ENCODE results near the gene SCYL2.

The SCYL2 gene

GRCh38 chr12:100365411-100365810, 98.4 kb downstream of the SCYL2 start:
- Histone ChIP-seq H3K4me3 (ENCODE audit: low read depth in 1 of 2, low read length in 2 of 2) (no peak overlapping the region), H3K4me1 (ENCODE audit: control insufficient read depth in 1 of 2, insufficient read depth in 2 of 2, low read length in 2 of 2) (no peaks in the 10 kb centered on the region), H3K27me3 (ENCODE audit: control insufficient read depth in 1 of 2, insufficient read depth in 2 of 2, low read length in 2 of 2) (no peaks in the 10 kb centered on the region), H3K36me3 (ENCODE audit: control insufficient read depth in 1 of 2, insufficient read depth in 2 of 2, low read length in 2 of 2) (no peaks in the 10 kb centered on the region), H3K27ac (ENCODE audit: low read depth, low read length) (no peak overlapping the region), H3K9me3 (ENCODE audit: control insufficient read depth in 1 of 2, low read length in 2 of 2) (no peaks in the 10 kb centered on the region), H3K9ac (ENCODE audit: low read depth in 1 of 2, low read length in 2 of 2) (no peak overlapping the region)

DNA sequence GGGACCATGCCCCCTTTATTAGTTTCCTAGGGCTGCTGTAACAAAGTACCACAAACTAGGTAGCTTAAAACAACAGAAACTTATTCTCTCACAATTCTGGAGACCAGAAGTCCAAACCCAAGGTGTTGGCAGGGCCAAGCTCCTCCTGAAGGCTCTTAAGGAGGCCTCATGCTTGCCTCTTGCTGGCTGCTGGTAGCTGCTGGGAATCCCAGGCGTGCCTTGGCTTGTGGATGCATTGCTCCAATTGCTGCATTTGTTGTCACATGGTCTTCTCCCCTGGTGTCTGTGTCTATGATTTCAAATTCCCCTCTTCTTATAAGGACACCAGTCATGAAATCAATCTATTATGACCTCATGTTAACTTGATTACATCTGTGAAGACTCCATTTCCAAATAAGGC, 101.1 kb downstream of the SCYL2 start:
- Histone ChIP-seq H3K36me3 (ENCODE audit: control insufficient read depth in 1 of 2, insufficient read depth in 2 of 2, low read length in 2 of 2) (no peaks in the 10 kb centered on the region), H3K27me3 (ENCODE audit: control insufficient read depth in 1 of 2, insufficient read depth in 2 of 2, low read length in 2 of 2) (no peaks in the 10 kb centered on the region), H3K27ac (ENCODE audit: low read depth, low read length) (no peak overlapping the region), H3K9me3 (ENCODE audit: control insufficient read depth in 1 of 2, low read length in 2 of 2) (no peaks in the 10 kb centered on the region), H3K4me3 (ENCODE audit: low read depth in 1 of 2, low read length in 2 of 2) (no peak overlapping the region), H3K4me1 (ENCODE audit: control insufficient read depth in 1 of 2, insufficient read depth in 2 of 2, low read length in 2 of 2) (no peaks in the 10 kb centered on the region), H3K9ac (ENCODE audit: low read depth in 1 of 2, low read length in 2 of 2) (no peak overlapping the region)

- Histone ChIP-seq H3K27ac (ENCODE audit: low read depth, low read length) (no peak overlapping the region), H3K4me1 (ENCODE audit: control insufficient read depth in 1 of 2, insufficient read depth in 2 of 2, low read length in 2 of 2) (peaks cover 3 to 7% of the 10 kb centered on the region in 2 donors), H3K36me3 (ENCODE audit: control insufficient read depth in 1 of 2, insufficient read depth in 2 of 2, low read length in 2 of 2) (no peaks in the 10 kb centered on the region), H3K9ac (ENCODE audit: low read depth in 1 of 2, low read length in 2 of 2) (no peak overlapping the region), H3K9me3 (ENCODE audit: control insufficient read depth in 1 of 2, low read length in 2 of 2) (no peaks in the 10 kb centered on the region), H3K4me3 (ENCODE audit: low read depth in 1 of 2, low read length in 2 of 2) (no peak overlapping the region), H3K27me3 (ENCODE audit: control insufficient read depth in 1 of 2, insufficient read depth in 2 of 2, low read length in 2 of 2) (no peaks in the 10 kb centered on the region)
Observed at GRCh38 chr12:100371146-100371545, 104.2 kb downstream of the SCYL2 start.

DNA sequence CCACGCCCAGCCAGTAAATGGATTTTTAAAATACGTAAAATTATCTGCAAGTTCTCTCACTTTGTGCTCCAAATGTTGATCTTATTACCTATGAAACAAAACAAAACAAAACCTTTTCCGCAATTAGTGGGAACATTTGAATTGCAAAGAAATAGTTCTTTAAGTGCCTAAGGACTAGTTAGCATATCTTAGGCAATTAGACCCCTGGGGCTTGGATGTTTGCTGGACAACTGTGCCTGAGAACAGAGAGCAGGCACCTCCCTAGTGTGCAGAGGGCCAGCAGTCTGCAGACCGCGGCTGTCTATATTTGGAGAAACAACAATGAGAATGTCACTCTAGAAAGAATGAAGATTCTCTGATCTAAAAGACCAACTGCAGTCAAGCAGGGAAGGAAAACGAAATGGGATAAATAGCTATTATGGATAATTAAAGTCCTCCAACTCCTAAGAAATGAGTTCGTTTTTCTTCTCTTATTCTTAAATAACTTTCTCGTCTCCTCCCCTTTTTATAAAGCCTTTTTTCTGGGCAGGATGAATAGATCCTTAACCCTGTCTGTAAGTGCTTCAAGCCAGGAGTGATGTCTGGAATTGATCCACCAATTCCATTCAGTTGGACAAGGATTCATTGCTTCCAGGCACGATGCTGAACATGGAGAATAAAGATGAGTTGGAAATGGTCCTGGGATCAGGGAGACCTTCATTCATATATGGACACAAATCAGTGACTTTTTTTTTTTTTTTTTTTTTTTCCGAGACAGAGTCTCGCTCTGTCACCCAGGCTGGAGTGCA, 106.1 kb downstream of the SCYL2 start:
- Histone ChIP-seq H3K4me3 (ENCODE audit: low read depth in 1 of 2, low read length in 2 of 2) (no peak overlapping the region), H3K4me1 (ENCODE audit: control insufficient read depth in 1 of 2, insufficient read depth in 2 of 2, low read length in 2 of 2) (peaks cover 3 to 7% of the 10 kb centered on the region in 2 donors), H3K9ac (ENCODE audit: low read depth in 1 of 2, low read length in 2 of 2) (no peak overlapping the region), H3K27ac (ENCODE audit: low read depth, low read length) (no peak overlapping the region), H3K27me3 (ENCODE audit: control insufficient read depth in 1 of 2, insufficient read depth in 2 of 2, low read length in 2 of 2) (no peaks in the 10 kb centered on the region), H3K9me3 (ENCODE audit: control insufficient read depth in 1 of 2, low read length in 2 of 2) (no peaks in the 10 kb centered on the region), H3K36me3 (ENCODE audit: control insufficient read depth in 1 of 2, insufficient read depth in 2 of 2, low read length in 2 of 2) (no peaks in the 10 kb centered on the region)

- no peak overlapping the region for H3K27ac ChIP-seq (ENCODE audit: low read depth, low read length)
- H3K4me3 ChIP-seq (ENCODE audit: low read depth in 1 of 2, low read length in 2 of 2) = peak overlapping the region in 1 of 2 donors; percentile 25
- H3K9ac ChIP-seq (ENCODE audit: low read depth in 1 of 2, low read length in 2 of 2) = no peak overlapping the region
- no peaks in the 10 kb centered on the region for H3K27me3 ChIP-seq (ENCODE audit: control insufficient read depth in 1 of 2, insufficient read depth in 2 of 2, low read length in 2 of 2)
- H3K36me3 ChIP-seq (ENCODE audit: control insufficient read depth in 1 of 2, insufficient read depth in 2 of 2, low read length in 2 of 2) = no peaks in the 10 kb centered on the region
- H3K9me3 ChIP-seq (ENCODE audit: control insufficient read depth in 1 of 2, low read length in 2 of 2) = no peaks in the 10 kb centered on the region
- H3K4me1 ChIP-seq (ENCODE audit: control insufficient read depth in 1 of 2, insufficient read depth in 2 of 2, low read length in 2 of 2) = peaks cover 3 to 7% of the 10 kb centered on the region in 2 donors
Observed at GRCh38 chr12:100375038-100375735, 108.2 kb downstream of the SCYL2 start.

DNA sequence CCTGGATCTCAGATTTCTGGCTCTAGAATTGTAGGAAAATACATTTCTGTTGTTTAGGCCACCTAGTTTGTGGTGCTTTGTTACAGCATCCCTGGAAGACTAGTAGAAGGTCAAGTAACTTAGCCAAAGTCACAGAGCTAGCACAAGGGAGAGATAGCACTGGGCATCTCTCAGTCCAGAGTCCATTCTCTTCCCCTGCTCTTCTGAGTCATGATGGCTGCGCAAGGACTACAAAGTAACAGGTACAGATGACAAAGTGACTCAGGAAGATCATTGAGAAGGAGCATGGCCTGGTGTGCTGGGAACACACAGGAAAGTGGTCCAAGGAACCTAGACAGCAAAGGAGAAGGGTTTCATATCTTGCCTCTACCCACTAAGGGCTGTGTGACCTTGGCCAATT, 109.2 kb downstream of the SCYL2 start:
- H3K36me3 ChIP-seq (ENCODE audit: control insufficient read depth in 1 of 2, insufficient read depth in 2 of 2, low read length in 2 of 2) = no peaks in the 10 kb centered on the region
- no peak overlapping the region for H3K4me3 ChIP-seq (ENCODE audit: low read depth in 1 of 2, low read length in 2 of 2)
- no peak overlapping the region for H3K27ac ChIP-seq (ENCODE audit: low read depth, low read length)
- peaks cover 3 to 7% of the 10 kb centered on the region in 2 donors for H3K4me1 ChIP-seq (ENCODE audit: control insufficient read depth in 1 of 2, insufficient read depth in 2 of 2, low read length in 2 of 2)
- no peaks in the 10 kb centered on the region for H3K27me3 ChIP-seq (ENCODE audit: control insufficient read depth in 1 of 2, insufficient read depth in 2 of 2, low read length in 2 of 2)
- H3K9me3 ChIP-seq (ENCODE audit: control insufficient read depth in 1 of 2, low read length in 2 of 2) = no peaks in the 10 kb centered on the region
- H3K9ac ChIP-seq (ENCODE audit: low read depth in 1 of 2, low read length in 2 of 2) = no peak overlapping the region

- Histone ChIP-seq H3K9me3 (ENCODE audit: control insufficient read depth in 1 of 2, low read length in 2 of 2) (no peaks in the 10 kb centered on the region), H3K27me3 (ENCODE audit: control insufficient read depth in 1 of 2, insufficient read depth in 2 of 2, low read length in 2 of 2) (no peaks in the 10 kb centered on the region), H3K4me1 (ENCODE audit: control insufficient read depth in 1 of 2, insufficient read depth in 2 of 2, low read length in 2 of 2) (no peaks in the 10 kb centered on the region), H3K4me3 (ENCODE audit: low read depth in 1 of 2, low read length in 2 of 2) (no peak overlapping the region), H3K36me3 (ENCODE audit: control insufficient read depth in 1 of 2, insufficient read depth in 2 of 2, low read length in 2 of 2) (no peaks in the 10 kb centered on the region), H3K27ac (ENCODE audit: low read depth, low read length) (no peak overlapping the region), H3K9ac (ENCODE audit: low read depth in 1 of 2, low read length in 2 of 2) (no peak overlapping the region)
Observed at GRCh38 chr12:100381379-100381778, 114.4 kb downstream of the SCYL2 start.

- no peak overlapping the region for H3K9ac ChIP-seq (ENCODE audit: low read depth in 1 of 2, low read length in 2 of 2)
- H3K36me3 ChIP-seq (ENCODE audit: control insufficient read depth in 1 of 2, insufficient read depth in 2 of 2, low read length in 2 of 2) = no peaks in the 10 kb centered on the region
- no peaks in the 10 kb centered on the region for H3K9me3 ChIP-seq (ENCODE audit: control insufficient read depth in 1 of 2, low read length in 2 of 2)
- no peaks in the 10 kb centered on the region for H3K4me1 ChIP-seq (ENCODE audit: control insufficient read depth in 1 of 2, insufficient read depth in 2 of 2, low read length in 2 of 2)
- no peak overlapping the region for H3K27ac ChIP-seq (ENCODE audit: low read depth, low read length)
- H3K27me3 ChIP-seq (ENCODE audit: control insufficient read depth in 1 of 2, insufficient read depth in 2 of 2, low read length in 2 of 2) = no peaks in the 10 kb centered on the region
- H3K4me3 ChIP-seq (ENCODE audit: low read depth in 1 of 2, low read length in 2 of 2) = no peak overlapping the region
Observed at GRCh38 chr12:100382338-100382737, 115.4 kb downstream of the SCYL2 start.

DNA sequence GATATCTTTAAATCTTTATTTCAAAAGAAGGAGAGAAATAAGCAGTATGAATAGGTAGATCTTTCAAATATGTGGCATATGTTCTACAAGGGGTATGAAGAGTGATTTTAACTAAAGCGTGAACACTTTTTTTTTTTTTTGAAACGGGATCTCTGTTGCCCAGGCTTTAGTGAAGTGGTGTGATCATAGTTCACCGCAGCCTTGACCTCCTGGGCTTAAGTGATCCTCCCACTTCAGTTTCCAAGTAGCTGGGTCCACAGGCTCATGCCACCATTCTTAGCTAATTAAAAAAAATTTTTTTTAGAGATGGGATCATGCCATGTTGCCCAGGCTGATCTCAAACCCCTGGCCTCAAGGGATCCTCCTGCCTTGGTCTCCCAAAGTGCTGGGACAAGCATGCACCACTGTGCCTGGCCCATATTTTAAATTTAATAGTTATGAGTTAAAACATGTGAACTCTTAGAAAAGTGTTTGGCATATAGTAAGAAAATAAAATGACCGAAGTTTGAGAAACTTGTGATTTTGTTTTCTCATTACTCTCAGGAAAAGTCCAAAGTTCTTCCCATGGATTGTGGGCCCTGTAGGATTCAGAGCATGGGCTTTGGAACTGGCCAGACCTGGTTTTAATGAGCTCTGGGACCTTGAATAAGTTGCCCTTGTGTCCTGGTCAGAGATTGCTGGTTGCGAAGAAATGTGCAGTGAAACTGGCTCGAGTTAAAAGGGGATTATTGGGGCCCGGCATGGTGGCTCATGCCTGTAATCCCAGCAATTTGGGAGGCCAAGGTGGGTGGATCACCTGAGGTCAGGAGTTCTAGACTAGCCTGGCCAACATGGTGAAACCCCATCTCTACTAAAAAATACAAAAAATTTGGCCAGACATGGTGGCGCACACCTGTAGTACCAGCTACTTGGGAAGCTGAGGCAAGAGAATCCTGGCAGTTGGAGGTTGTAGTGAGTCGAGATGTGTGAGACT, 116.9 kb downstream of the SCYL2 start:
- Histone ChIP-seq H3K9me3 (ENCODE audit: control insufficient read depth in 1 of 2, low read length in 2 of 2) (no peaks in the 10 kb centered on the region), H3K4me3 (ENCODE audit: low read depth in 1 of 2, low read length in 2 of 2) (no peak overlapping the region), H3K27ac (ENCODE audit: low read depth, low read length) (no peak overlapping the region), H3K27me3 (ENCODE audit: control insufficient read depth in 1 of 2, insufficient read depth in 2 of 2, low read length in 2 of 2) (no peaks in the 10 kb centered on the region), H3K36me3 (ENCODE audit: control insufficient read depth in 1 of 2, insufficient read depth in 2 of 2, low read length in 2 of 2) (no peaks in the 10 kb centered on the region), H3K4me1 (ENCODE audit: control insufficient read depth in 1 of 2, insufficient read depth in 2 of 2, low read length in 2 of 2) (no peaks in the 10 kb centered on the region), H3K9ac (ENCODE audit: low read depth in 1 of 2, low read length in 2 of 2) (no peak overlapping the region)

DNA sequence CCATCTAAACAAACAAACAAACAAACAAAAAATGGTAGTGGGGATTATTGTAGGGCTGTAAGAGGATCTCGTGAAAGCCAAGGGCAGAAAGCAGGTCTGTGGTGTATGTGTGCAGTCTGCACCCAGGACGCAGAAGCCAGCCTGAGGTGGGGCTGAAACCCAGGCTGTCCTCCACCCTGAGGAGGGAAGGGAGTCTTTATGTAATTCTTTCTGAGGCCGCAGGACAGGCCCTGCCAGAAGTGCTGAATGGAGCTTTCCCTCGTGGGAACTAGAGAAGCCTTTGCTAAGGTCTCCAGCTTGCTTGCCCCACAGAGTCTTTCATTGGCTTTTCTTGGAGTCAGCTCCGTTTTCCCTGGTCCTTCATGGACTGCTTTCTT, 117.6 kb downstream of the SCYL2 start:
- no peaks in the 10 kb centered on the region for H3K27me3 ChIP-seq (ENCODE audit: control insufficient read depth in 1 of 2, insufficient read depth in 2 of 2, low read length in 2 of 2)
- no peaks in the 10 kb centered on the region for H3K9me3 ChIP-seq (ENCODE audit: control insufficient read depth in 1 of 2, low read length in 2 of 2)

More for the DNA sequence above, 117.6 kb downstream of the SCYL2 start:
- no peak overlapping the region for H3K9ac ChIP-seq (ENCODE audit: low read depth in 1 of 2, low read length in 2 of 2)
- no peak overlapping the region for H3K4me3 ChIP-seq (ENCODE audit: low read depth in 1 of 2, low read length in 2 of 2)
- H3K27ac ChIP-seq (ENCODE audit: low read depth, low read length) = no peak overlapping the region
- H3K36me3 ChIP-seq (ENCODE audit: control insufficient read depth in 1 of 2, insufficient read depth in 2 of 2, low read length in 2 of 2) = no peaks in the 10 kb centered on the region
- H3K4me1 ChIP-seq (ENCODE audit: control insufficient read depth in 1 of 2, insufficient read depth in 2 of 2, low read length in 2 of 2) = no peaks in the 10 kb centered on the region

Data from duodenal mucosa (tissue), 2 donors.